ENCODE measurements around the gene SERPINB2. TPM values are rescaled to one million over a fixed set of nuclear protein-coding genes. Genes with fewer than 3 reads are reported as not detected.

SERPINB2 gene
- total RNA-seq, 1 experiment from 2014 or later: 9.9 TPM

- Histone ChIP-seq H3K27me3 (ENCODE audit: low read length) (no peaks in the 10 kb centered on the region), H3K79me2 (ENCODE audit: low read length) (no peaks in the 10 kb centered on the region), H3K4me2 (ENCODE audit: low read length) (no peak overlapping the region), H3F3A (ENCODE audit: low read length, unreplicated experiment) (no peaks in the 10 kb centered on the region), H4K20me1 (ENCODE audit: low read length) (no peaks in the 10 kb centered on the region), H3K4me1 (ENCODE audit: insufficient read depth, low read length) (no peaks in the 10 kb centered on the region), H3K27ac (ENCODE audit: low read length) (no peak overlapping the region), H3K9ac (ENCODE audit: low read length) (no peak overlapping the region), H3K9me3 (ENCODE audit: low read length) (no peaks in the 10 kb centered on the region), H3K9me2 (replicated peaks; ENCODE audit: low read length) (no peaks in the 10 kb centered on the region), H3K4me3 (ENCODE audit: low read length) (no peak overlapping the region), H2AFZ (ENCODE audit: low read length) (no peak overlapping the region), H3K36me3 (ENCODE audit: low read depth, low read length) (no peaks in the 10 kb centered on the region)
- BruUV-seq (replicated peaks): no TSS peak
- no peak for ATAC-seq
- POLR2A ChIA-PET (ENCODE audit: unreplicated experiment): no interaction called here
- TF ChIP-seq CTCF (conservative IDR thresholded peaks at IDR 0.05; ENCODE audit: low read depth, low read length) (no peak), EZH2 (IDR thresholded peaks at IDR 0.05; ENCODE audit: low read length, unreplicated experiment) (no peak), EZH2phosphoT487 (IDR thresholded peaks at IDR 0.05; ENCODE audit: borderline replicate concordance, low read length) (no peak)
- intact Hi-C loops (cut with micrococcal nuclease): no loop called here
- CTCF ChIA-PET: no interaction called here
- DNase-seq: no peak
These were observed 11.7 kb downstream of the SERPINB2 start for GRCh38 chr18:63899206-63899605.

GRCh38 chr18:63903851-63904570 is 16.5 kb downstream of the SERPINB2 start:
- no peaks in the 10 kb centered on the region for H3K9me3 ChIP-seq (ENCODE audit: low read length)
- ChIA-PET POLR2A (ENCODE audit: unreplicated experiment) (no interaction called here), CTCF (no interaction called here)
- no peak overlapping the region for H3K9ac ChIP-seq (ENCODE audit: low read length)
- no peaks in the 10 kb centered on the region for H3K36me3 ChIP-seq (ENCODE audit: low read depth, low read length)
- no peak overlapping the region for H3K4me3 ChIP-seq (ENCODE audit: low read length)
- no peak overlapping the region for H2AFZ ChIP-seq (ENCODE audit: low read length)
- H3K27ac ChIP-seq (ENCODE audit: low read length): no peak overlapping the region
- H4K20me1 ChIP-seq (ENCODE audit: low read length): no peaks in the 10 kb centered on the region
- H3K79me2 ChIP-seq (ENCODE audit: low read length): no peaks in the 10 kb centered on the region
- no peaks in the 10 kb centered on the region for H3K4me1 ChIP-seq (ENCODE audit: insufficient read depth, low read length)
- ATAC-seq (no peak), DNase-seq (no peak)
- H3K27me3 ChIP-seq (ENCODE audit: low read length): no peaks in the 10 kb centered on the region
- TF ChIP-seq EZH2 (IDR thresholded peaks at IDR 0.05; ENCODE audit: low read length, unreplicated experiment): no peak
- no peaks in the 10 kb centered on the region for H3F3A ChIP-seq (ENCODE audit: low read length, unreplicated experiment)
- H3K4me2 ChIP-seq (ENCODE audit: low read length): no peak overlapping the region
- intact Hi-C loops (cut with micrococcal nuclease): no loop called here
- no peaks in the 10 kb centered on the region for H3K9me2 ChIP-seq (replicated peaks; ENCODE audit: low read length)
- no TSS peak for BruUV-seq (replicated peaks)

- no peaks in the 10 kb centered on the region for H3K4me1 ChIP-seq (ENCODE audit: insufficient read depth, low read length)
- no peak overlapping the region for H2AFZ ChIP-seq (ENCODE audit: low read length)
- BruUV-seq (replicated peaks): no TSS peak
- no peaks in the 10 kb centered on the region for H3F3A ChIP-seq (ENCODE audit: low read length, unreplicated experiment)
- ChIA-PET POLR2A (ENCODE audit: unreplicated experiment) (no interaction called here), CTCF (no interaction called here)
- no peaks in the 10 kb centered on the region for H3K79me2 ChIP-seq (ENCODE audit: low read length)
- no peaks in the 10 kb centered on the region for H3K9me3 ChIP-seq (ENCODE audit: low read length)
- intact Hi-C loops (cut with micrococcal nuclease): no loop called here
- H3K27ac ChIP-seq (ENCODE audit: low read length): no peak overlapping the region
- DNase-seq (no peak), ATAC-seq (no peak)
- no peak overlapping the region for H3K4me3 ChIP-seq (ENCODE audit: low read length)
- H3K36me3 ChIP-seq (ENCODE audit: low read depth, low read length): no peaks in the 10 kb centered on the region
- no peak overlapping the region for H3K9ac ChIP-seq (ENCODE audit: low read length)
- no peaks in the 10 kb centered on the region for H4K20me1 ChIP-seq (ENCODE audit: low read length)
- H3K9me2 ChIP-seq (replicated peaks; ENCODE audit: low read length): no peaks in the 10 kb centered on the region
- TF ChIP-seq EZH2 (IDR thresholded peaks at IDR 0.05; ENCODE audit: low read length, unreplicated experiment) (no peak), CTCF (conservative IDR thresholded peaks at IDR 0.05; ENCODE audit: low read depth, low read length) (no peak), EZH2phosphoT487 (IDR thresholded peaks at IDR 0.05; ENCODE audit: borderline replicate concordance, low read length) (no peak)
- no peaks in the 10 kb centered on the region for H3K27me3 ChIP-seq (ENCODE audit: low read length)
- no peak overlapping the region for H3K4me2 ChIP-seq (ENCODE audit: low read length)
These were observed 17.2 kb downstream of the SERPINB2 start for GRCh38 chr18:63904694-63905093.

All from PC-3 (cell line).